ENCODE measurements around the gene MMS19.

- no peak for TF ChIP-seq CTCF (IDR thresholded peaks at IDR 0.05; ENCODE audit: insufficient read depth, low read length)
- TF ChIP-seq REST (IDR thresholded peaks at IDR 0.05; ENCODE audit: insufficient replicate concordance, low read depth) = no peak
- TF ChIP-seq GABPA (IDR thresholded peaks at IDR 0.05; ENCODE audit: low read depth) = no peak
- TF ChIP-seq POLR2AphosphoS5 (IDR thresholded peaks at IDR 0.05; ENCODE audit: low read depth) = no peak
- no peak for TF ChIP-seq SPI1 (IDR thresholded peaks at IDR 0.05; ENCODE audit: borderline replicate concordance, low read depth)
Observed at GRCh38 chr10:97517778-97518300, 19.6 kb upstream of the MMS19 start.
